Ureter (tissue), 1 donor: ENCODE data around the gene ELF1. TPM values are rescaled to one million over a fixed set of nuclear protein-coding genes. Genes with fewer than 3 reads are reported as not detected.
"Not testable (repeated sequence)": the region's sequence is repeated elsewhere in the genome, so short reads cannot be mapped to it uniquely, and the experiment has no call there.

ENCODE experiments used
- DNase-seq: peaks from one replicate; pipeline ENCODE4 v3.0.0-alpha.2; 2020; ENCODE audit warnings: low spot score
- total RNA-seq: library from RNA; stranded (reverse); gene quantifications from one replicate; pipeline ENCODE4 v1.2.4, GENCODE V29; 2023
- donor health status: DM: yes; HTN: yes; CAD: no.

Gene ELF1
- total RNA-seq, 1 donor from 2014 or later: 124 TPM

GRCh38 chr13:40940841-40941240 is 78.3 kb downstream of the ELF1 start:
- no peak for DNase-seq

DNA sequence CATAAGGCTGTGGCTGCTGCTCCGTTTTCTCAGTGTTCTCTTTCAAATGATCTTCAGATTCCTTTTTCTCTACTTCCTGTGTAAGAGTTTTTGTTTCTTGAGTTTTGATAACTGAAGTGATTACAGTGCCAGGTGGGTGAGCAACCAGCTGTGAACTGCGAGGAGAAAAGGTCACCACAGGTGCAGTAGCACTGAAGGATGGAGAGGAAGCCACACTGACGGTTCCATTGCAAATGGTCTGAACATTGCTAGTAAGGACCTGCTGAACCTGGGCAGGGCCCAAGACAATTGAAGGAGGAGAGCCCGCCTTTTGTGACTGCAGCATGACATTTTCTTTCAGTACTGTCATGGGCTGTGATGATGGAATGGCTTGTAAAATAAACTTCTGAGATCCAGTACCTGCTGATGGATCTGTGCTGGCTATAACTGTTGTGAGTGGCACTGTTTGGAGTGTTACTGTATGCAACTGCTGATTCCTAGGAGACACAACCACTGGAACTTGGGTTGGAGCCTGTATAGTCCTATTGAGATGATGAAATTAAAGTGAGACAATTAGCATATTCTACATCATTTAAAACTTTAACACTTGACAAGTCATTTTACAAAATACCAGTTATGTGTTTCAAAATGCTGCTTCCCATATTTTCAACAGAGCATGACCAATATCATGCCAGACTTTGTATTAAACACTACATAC is 85.5 kb downstream of the ELF1 start:
- no peak for DNase-seq

- DNase-seq: no peak
These were observed 86.9 kb downstream of the ELF1 start for GRCh38 chr13:40932252-40932651.

- no peak for DNase-seq
These were observed 87.4 kb downstream of the ELF1 start for GRCh38 chr13:40931719-40932118.

- not testable (repeated sequence) for DNase-seq
These were observed 89.2 kb downstream of the ELF1 start for GRCh38 chr13:40929883-40930282.

DNA sequence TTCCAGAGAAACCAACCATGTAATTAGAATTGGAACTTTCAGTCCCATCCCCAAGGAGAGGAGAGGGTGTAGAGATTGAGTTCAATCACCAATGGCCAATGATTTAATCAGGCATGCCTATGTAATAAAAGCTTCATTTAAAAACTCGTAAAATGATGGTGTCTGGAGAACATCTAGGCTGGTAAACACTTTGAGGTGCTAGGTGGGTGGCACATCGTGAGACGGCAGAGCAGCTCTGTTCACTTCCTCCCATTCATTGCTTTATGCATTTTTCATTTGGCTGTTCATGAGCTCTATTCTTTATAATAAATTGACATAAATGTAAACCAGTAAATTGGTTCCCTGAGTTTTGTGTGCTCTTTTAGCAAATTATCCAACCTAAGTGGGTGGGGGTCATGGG is 90.1 kb downstream of the ELF1 start:
- no peak for DNase-seq

GRCh38 chr13:40927929-40928328 is 91.2 kb downstream of the ELF1 start:
- no peak for DNase-seq

GRCh38 chr13:40923867-40924266 is 95.2 kb downstream of the ELF1 start:
- DNase-seq: no peak

GRCh38 chr13:40922437-40923040 is 96.6 kb downstream of the ELF1 start:
- no peak for DNase-seq

- no peak for DNase-seq
These were observed 98.3 kb downstream of the ELF1 start for GRCh38 chr13:40920826-40921225.

DNA sequence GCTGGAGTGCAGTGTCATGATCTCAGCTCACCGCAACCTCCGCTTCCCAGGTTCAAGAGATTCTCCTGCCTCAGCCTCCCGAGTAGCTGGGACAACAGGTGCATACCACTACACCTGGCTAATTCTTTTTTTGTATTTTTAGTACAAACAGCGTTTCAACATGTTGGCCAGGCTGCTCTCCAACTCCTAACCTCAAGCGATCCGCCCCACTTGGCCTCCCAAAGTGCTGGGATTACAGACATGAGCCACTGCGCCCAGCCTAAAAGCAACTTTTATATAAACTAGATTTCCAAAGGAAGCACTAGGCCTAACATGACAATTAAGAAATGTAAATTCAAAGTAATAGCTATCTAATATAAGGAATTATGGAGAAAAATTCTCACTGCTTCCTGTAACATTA is 99.2 kb downstream of the ELF1 start:
- not testable (repeated sequence) for DNase-seq

DNA sequence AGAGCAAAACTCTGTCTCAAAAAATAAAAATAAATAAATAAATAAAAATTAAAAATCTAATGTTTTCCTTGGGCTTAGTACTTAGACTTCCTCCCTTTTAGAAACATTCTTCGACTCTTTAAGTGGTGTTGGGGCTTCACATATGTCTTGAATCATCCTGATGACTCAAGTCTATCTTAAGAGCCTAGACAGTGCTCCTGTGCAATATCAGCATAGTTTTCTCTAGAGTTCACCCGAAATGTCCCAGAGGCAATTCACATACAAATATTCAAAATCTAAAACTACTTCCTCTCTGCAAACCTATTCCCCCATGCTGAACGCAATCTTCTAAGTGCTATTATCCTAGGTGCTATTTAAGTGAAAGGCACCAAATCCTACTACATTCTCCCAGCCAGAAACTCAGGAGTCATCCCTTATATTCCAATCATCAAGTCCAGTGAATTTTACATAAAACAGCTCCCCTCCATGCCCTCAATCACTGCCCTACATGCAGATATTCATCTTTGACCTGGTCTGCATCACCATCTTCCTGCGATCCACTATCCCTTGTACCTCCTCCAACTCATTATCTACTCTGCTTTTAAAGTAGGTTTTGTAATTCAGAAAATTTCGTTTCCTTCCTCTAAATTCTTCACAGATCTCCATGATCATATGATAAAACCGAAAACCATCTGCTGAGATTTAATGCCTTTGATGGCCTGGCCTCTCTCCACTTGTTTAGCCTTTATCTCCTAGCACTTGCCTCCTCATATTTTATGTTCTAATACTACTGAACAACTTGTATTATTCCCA is 102.7 kb downstream of the ELF1 start:
- DNase-seq: no peak

DNA sequence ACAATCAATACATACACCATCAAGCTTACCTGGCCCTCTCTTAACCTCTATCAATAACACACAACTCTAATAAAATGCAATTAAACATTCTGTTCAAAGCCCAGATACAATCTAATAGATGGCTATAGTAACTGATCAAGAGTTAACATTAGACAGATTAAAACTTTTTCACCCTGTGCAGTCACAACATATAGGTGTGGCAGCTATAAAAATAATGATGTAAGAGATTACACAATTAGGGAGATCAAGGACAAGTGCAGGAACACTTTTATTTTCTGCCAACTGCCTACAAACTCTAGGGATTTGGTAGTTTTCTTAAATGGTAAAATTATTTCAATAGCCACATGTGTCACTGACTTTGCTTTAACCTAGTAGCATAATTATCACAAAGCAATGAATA is 104.3 kb downstream of the ELF1 start:
- DNase-seq: not testable (repeated sequence)

- DNase-seq: no peak
These were observed 107.8 kb downstream of the ELF1 start for GRCh38 chr13:40911341-40911740.

DNA sequence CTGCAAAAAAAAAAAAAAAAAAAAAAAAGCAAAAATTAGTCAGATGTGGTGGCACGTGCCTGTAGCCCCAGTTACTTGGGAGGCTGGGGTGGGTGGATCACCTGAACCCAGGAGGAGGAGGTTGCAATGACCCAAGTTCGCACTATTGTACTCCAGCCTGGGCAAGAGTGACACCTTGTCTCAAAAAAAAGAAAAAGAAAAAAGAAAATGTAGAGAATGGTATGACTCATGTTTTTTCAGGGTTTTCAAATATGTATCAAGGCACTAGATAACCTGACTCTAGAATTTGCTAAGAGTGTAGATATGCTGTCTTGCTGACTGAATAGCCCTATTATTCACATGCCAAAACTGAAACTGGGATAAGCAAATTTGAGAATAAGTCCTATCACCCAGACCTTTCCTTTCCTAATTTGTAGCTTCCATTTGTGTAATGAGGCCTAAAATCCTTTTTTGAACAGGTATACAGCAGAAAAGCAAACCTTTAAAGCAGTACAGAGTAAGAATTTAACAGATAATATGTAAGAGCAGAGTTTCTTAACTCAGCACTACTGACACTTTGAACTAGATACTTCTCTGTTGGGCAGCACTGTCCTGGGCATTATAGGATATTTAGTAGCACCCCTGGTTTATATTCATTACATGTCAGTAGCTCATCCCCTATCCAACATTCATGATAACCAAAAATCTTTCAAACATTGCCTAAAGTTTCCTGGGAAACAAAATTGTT is 108.6 kb downstream of the ELF1 start:
- DNase-seq: no peak

DNA sequence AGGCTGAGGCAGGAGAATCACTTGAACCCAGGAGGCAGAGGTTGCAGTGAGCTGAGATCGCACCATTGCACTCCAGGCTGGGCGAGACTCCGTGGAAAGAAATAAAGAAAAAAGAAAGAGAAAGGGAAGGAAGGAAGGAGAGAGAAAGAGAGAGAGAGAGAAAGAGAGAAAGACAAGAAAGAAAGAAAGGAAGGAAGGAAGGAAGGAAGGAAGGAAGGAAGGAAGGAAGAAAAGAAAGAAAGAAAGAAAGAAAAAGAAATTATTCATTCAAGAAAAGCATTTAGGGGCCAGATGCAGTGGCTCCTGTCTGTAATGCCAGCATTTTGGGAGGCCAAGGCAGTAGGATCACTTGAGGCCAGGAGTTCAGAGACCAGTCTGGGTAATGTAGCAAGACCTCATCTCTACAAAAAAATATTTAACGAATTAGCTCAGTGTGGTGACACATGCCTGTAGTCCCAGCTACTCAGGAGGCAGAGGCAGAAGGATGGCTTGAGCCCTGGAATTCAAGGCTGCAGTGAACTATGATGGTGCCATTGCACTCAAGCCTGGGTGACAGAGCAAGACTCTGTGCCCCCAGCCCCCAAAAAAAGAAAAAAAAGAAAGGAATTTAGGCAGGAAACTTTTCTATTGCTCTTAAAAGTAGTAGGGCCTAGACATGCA is 109.4 kb downstream of the ELF1 start:
- not testable (repeated sequence) for DNase-seq

GRCh38 chr13:40908546-40908945 is 110.6 kb downstream of the ELF1 start:
- no peak for DNase-seq

DNA sequence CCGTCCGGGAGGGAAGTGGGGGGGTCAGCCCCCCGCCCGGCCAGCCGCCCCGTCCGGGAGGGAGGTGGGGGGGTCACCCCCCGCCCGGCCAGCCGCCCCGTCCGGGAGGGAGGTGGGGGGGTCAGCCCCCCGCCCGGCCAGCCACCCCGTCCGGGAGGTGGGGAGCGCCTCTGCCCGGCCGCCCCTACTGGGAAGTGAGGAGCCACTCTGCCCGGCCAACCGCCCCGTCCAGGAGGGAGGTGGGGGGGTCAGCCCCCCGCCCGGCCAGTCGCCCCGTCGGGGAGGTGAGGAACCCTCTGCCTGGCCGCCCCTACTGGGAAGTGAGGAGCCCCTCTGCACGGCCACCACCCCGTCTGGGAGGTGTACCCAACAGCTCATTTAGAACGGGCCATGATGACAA is 118.1 kb downstream of the ELF1 start:
- DNase-seq: not testable (repeated sequence)

- DNase-seq: not testable (repeated sequence)
These were observed 118.5 kb downstream of the ELF1 start for GRCh38 chr13:40900568-40900967.

DNA sequence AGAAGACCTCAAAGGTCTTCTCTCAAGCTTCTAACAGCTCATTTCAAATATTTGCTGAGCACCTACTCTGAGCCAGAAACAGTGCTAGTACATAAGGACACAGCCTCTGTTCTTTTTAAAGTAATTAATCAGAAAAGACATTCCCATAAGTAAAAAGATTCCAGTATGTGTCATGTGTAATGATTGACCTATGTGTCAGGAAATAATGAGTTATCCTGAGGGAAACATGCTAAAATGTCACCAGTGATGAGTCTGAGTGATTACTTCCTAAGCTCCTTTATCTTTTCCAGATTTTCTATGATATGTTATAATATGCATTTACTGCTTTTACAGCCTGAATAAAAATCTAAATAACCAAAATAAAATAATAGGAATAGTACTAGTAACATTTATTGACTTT is 122.1 kb downstream of the ELF1 start:
- DNase-seq: no peak
